Measurements from ENCODE around the gene TRERF1.
A peak's percentile ranks its signal among the peaks of the same experiment; 100 is the strongest.

TRERF1 gene

DNA sequence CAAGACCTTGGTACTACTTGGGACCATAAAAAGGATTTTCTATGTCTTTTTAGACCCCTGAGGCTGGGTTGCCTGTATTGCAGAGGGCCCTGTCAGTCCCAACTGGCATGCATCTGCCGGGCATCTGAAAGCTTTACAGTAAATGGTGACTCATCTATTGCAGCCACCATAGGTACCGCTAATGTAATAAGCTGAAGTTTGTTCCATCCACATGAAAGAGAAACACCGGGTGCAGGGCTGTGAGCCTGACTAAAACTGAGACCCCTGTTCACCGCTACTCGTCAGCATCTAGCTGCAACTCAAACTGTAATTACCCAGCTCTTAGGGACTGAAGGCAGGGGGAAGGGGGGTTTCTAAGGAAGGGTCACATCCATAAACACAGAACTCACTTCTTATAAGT lies 49.5 kb downstream of the TRERF1 start:
- TF ChIP-seq, protein P1, sequence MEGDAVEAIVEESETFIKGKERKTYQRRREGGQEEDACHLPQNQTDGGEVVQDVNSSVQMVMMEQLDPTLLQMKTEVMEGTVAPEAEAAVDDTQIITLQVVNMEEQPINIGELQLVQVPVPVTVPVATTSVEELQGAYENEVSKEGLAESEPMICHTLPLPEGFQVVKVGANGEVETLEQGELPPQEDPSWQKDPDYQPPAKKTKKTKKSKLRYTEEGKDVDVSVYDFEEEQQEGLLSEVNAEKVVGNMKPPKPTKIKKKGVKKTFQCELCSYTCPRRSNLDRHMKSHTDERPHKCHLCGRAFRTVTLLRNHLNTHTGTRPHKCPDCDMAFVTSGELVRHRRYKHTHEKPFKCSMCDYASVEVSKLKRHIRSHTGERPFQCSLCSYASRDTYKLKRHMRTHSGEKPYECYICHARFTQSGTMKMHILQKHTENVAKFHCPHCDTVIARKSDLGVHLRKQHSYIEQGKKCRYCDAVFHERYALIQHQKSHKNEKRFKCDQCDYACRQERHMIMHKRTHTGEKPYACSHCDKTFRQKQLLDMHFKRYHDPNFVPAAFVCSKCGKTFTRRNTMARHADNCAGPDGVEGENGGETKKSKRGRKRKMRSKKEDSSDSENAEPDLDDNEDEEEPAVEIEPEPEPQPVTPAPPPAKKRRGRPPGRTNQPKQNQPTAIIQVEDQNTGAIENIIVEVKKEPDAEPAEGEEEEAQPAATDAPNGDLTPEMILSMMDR (IDR thresholded peaks at IDR 0.05) = no peak
- Histone ChIP-seq H3K27ac (no peak overlapping the region), H3K4me3 (no peak overlapping the region)
- peak; percentile 3 for DNase-seq (ENCODE audit: low spot score)

DNA sequence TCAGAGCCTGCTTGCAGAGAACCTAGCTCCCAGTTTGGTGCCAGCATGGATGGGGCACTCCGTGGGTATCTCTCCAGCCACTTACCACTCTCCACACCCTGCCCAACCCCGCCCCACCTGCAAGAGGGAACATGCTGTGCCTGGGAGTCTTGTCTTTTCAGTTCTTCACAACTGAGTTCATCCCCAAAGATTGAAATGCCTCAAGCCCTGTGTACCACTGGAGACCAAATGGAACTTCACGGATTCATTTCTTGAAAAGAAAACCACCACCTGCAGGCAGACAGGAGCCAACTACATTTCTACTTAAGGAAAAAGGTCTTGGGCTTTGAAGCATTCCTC lies 50.1 kb downstream of the TRERF1 start:
- TF ChIP-seq, protein P1 (IDR thresholded peaks at IDR 0.05) = no peak
- no peak overlapping the region for H3K27ac ChIP-seq
- no peak for DNase-seq (ENCODE audit: low spot score)
- H3K4me3 ChIP-seq = no peak overlapping the region

DNA sequence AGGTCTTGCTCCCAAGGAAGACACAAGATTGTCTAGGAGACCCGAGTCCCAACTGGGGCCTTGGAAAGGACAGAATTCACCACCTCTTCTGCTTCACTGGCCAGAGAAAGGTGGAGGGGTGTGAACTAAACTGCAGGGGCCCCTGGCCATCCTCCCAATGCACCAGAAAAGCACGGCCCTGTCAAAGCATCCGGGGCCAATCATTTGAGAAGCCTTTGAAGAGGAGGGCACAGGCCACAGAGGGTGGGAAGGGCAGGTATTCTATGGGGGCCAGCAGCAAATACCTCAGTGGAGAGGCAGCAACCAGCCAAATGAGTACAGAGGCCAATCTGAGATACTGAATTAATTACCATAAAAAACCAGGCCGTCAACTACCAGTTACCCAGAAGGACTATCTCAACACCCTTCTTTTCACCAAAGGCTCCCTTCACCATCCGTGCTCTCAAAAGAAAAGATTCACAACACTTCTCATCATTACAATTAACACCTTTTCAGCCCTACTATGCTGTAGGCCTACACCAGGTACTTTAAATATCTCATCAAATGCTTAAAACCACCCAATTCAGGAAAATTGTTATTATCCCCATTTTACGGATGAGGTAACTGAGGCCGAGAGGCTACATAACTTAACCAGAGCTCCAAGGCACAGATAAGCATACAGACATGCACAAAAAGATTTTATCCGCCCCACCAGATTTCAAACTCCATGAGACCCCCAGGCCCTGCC lies 50.7 kb downstream of the TRERF1 start:
- Histone ChIP-seq H3K4me3 (no peak overlapping the region), H3K27ac (no peak overlapping the region)
- DNase-seq (ENCODE audit: low spot score) = no peak
- TF ChIP-seq, protein P1 (IDR thresholded peaks at IDR 0.05) = no peak

DNA sequence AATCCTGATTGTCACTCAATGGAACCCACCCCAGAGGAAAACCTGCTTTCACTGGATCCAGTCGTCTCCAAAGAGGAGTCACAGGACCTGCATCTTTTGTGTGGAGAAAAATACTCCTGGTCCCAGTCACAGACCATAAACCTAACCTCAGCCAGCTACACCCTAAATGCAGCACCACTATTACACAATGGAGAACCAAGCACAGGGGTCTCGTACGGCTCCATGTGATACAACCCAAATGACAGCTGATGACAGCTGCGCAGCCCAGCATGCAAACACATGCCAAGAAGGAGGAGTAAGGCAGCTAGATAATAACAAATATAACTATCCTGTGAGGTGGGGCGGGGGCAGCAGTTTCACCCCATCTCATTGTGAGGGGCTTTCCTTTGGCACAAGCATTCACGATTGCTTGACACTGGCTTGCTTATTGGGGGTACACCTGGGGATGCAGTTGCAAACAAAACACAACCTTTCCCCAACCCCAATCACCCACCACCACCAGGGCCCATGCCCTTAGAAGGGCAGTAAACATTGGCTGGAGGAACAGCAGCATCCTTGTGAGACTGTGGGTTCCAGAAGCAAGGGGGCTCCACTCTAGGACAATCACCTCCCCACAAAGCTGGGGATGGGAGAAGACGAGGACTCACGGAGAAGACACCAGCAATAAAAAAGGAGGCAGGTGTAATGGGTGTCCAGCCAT lies 51.5 kb downstream of the TRERF1 start:
- TF ChIP-seq, protein P1 (IDR thresholded peaks at IDR 0.05) = no peak
- H3K4me3 ChIP-seq = no peak overlapping the region
- DNase-seq (ENCODE audit: low spot score) = no peak
- no peak overlapping the region for H3K27ac ChIP-seq

DNA sequence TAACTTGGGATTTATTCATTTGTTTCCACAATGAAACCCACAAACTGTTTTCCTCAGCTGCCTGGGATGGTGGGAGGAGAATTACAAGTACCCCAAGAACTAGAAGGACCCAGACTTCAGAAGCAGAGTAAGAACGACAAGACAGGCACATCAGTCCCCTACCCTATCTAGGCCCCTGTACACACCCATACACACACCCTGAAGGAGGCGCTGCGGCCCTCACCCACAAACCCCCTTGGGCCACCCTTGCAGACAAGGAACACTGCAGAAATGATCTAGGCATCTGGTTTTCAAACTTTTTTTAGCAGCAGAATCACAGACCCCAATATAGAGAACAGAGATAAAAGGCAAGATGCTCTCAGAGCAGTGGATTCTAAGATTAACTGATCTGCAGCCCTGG lies 55.0 kb downstream of the TRERF1 start:
- no peak overlapping the region for H3K27ac ChIP-seq
- DNase-seq (ENCODE audit: low spot score) = no peak
- TF ChIP-seq, protein P1 (IDR thresholded peaks at IDR 0.05) = no peak
- H3K4me3 ChIP-seq = no peak overlapping the region

DNA sequence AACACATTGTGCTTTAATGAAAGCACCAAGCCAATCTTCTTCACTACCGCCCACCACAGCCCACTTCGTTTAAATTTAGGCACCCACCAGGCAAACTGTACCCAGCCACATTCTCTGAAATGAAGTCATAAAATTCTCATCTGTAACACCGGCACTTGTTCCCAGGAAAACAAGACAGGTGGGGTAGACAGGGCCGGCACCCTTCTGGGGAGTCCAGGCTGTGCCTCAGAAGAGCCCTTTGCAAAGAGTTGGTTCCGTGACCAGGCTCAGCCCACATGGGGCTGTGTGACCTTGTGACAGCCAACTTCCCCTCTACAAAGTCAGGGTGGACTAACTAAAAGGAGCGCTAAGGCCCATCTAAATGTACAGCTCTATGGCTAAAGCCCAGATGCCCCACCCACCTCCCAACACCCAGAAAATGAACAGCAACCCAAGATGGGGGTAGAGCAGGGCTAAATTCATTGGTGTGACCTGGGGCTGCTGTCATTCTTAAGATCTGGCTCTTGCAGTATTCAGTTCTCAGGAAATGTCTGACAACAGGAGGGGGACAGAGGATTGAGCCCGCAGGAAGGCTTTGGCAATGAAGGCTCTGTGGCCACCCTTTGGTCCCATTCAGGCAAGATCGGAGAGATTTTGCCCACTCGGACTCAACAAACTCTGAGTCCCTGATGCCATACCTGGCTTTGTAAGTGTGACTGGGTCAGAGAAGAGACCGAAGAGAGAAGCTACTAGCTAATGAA lies 56.7 kb downstream of the TRERF1 start:
- DNase-seq (ENCODE audit: low spot score) = peak; percentile 12
- no peak overlapping the region for H3K27ac ChIP-seq
- TF ChIP-seq, protein P1 (IDR thresholded peaks at IDR 0.05) = no peak
- no peak overlapping the region for H3K4me3 ChIP-seq
